Stimulated activated CD8-positive, alpha-beta memory T cell treated with anti-CD3 and anti-CD28 coated beads, Interleukin-7, amount 100 ng/mL, for 4 hours (primary cell): ENCODE measurements around the gene LDHD.

ENCODE experiments used
- DNase-seq, 2 donors: peaks; one replicate each; pipeline ENCODE4 v3.0.0-alpha.2; 2020; ENCODE audit warnings: low read depth in 2 of 2

Gene LDHD

DNA sequence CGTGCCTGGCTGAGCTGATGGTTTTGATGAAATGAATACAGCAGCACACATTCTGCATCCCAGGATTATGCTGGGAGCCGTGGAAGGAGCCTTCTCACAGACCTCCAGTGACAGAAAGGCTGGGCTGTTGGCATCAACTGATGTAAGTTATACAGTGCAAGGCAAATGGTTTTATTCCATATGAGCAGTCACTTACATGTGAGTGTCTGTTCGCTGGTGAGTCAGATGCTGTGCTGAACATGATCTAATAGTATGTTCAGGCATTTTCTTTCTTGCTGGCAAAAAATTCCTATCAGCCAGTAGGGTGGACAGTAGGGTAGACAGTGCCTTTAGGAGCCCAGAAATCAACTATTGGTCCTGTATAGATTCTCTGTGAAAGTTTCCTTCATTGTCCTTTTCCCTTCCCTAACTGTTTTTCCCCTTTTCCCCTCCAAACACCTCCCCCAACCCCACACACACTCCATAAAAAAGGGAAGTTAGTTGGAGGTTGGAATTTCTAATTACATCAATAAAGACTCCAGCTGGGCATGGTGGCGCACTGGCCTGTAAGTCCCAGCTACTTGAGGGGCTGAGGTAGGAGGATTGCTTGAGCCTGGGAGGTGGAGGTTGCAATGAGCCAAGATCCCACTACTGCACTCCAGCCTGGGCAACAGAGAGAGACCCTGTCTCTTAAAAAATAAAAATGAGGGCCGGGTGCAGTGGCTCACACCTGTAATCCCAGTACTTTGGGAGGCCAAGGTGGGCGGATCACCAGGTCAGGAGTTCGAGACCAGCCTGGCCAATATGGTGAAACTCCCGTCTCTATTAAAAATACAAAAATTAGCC is 36.2 kb downstream of the LDHD start:
- DNase-seq = no peak

DNA sequence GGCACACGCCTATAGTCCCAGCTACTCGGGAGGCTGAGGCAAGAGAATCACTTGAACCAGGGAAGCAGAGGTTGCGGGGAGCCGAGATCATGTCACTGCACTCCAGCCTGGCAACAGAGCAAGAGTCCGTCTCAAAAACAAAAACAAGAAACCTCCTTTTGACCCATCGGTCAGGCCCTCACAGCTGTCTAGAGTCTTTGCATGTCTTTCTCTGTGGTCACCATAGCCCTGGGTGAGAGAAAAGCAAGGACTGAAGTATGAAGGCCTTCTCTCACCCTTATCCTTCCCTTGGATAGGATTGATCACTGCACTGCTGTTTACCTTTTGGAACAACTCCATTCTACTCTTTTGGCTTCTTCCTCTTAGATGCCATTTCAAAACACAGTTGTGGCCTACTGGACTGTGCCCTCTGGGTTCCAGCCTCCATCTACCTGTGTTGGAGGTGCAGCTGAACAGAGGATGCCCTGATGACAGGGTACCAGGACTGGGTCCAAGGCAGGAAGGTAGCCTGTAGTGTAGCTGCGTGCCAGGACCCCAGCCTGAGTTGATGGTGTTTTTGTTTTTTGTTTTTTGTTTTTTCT is 37.1 kb downstream of the LDHD start:
- no peak for DNase-seq

DNA sequence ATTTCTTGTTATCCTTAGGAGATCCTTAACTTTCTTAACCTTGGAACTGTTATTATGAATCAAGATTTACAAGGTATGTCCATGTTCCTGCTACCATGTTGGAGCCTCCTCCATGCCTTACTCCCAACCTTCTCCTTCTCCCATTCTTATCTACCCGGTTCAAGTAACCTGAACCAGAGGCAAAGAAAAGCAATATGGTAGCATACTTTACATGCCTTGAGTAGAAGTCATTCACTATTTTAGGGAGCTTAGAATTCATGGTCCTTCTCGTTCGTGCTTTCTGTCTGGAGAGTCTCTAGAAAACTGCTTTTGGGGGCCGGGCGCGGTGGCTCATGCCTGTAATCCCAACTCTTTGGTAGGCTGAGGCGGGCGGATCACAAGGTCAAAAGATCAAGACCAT is 37.7 kb downstream of the LDHD start:
- no peak for DNase-seq

DNA sequence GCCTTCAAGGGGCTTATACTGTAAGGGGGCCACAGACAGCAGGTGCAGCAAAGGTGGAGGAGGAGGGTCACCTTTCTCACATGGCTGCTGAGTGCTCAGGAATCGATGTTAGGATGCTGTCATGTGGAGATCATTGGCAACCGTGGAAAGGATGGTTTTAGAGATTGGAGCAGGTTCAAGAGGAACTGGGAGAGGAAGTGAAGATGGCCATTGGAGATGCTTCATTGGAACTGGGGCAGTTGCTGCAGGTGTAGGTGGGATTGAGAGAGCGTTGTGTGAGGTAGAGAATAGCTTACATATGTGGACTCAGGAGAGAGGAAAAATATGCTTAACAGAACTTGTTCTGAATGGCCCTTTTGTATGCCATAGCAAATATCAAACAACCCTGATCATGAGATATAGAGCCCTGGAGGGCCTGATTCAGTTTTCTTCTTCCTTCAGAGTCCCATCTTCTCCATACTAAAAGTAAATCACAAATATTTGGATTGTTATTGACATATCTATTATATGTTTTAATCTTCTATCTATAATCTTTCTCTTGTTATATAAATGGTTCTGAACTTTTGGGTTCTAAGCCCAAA is 40.8 kb downstream of the LDHD start:
- no peak for DNase-seq

DNA sequence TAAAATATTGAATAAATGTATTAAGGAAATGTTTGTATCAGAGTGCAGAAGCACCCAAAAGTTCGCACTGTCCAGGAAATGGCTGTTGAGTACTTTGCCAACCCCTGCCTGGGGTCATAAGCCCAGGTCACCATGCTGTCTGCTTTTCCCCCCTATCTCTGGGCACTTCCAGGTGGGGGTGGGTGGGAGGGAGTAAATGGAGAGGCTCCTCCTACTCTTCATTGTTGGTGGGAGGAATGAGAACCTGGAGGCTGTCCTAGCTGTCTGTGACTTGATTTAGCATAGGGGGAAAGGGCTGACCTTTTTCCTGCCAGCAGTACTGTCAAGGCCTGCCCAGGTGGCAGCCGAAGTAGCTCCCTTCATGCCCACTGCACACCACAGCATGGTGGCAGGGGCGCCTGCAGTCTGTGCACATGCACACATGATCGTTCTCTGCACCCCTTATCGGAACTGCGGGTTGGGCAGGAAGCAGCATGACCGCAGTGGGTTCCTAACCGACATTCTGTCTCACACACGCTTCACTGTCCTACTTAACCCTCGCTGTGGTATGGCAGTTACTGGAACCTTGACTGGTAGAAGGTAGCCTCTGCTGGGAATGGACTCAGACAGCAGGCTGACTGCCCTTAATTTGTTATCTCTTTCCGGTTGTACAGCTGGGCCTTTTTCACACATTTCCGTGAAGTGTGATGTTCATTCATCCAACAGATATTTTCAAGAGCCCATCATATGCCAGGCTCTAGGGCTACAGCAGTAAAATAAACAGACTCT is 41.5 kb downstream of the LDHD start:
- peak; percentile 69 to 76 for DNase-seq

DNA sequence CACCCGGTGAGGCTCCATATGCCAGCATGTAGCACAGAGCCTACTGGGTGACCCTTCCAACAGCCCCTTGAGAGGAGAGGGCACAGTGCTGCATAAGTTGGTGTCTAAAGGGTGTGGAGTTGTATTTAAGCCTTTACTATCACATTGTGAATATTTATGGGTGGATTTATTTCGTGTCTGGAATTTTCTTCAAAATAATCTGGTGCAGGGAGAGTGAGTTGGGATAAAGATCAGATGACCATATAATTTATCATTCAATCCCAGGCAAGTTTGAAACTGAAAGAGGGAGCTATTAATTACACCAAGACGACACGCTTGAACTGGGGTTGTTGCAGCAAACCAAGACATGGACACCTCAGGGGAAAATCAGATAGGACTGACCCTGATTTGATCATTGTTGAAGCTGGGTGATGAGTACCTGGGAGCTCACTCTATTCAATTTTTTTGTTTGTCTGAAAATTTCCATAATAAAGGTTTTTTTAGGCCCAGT is 42.2 kb downstream of the LDHD start:
- DNase-seq = no peak

DNA sequence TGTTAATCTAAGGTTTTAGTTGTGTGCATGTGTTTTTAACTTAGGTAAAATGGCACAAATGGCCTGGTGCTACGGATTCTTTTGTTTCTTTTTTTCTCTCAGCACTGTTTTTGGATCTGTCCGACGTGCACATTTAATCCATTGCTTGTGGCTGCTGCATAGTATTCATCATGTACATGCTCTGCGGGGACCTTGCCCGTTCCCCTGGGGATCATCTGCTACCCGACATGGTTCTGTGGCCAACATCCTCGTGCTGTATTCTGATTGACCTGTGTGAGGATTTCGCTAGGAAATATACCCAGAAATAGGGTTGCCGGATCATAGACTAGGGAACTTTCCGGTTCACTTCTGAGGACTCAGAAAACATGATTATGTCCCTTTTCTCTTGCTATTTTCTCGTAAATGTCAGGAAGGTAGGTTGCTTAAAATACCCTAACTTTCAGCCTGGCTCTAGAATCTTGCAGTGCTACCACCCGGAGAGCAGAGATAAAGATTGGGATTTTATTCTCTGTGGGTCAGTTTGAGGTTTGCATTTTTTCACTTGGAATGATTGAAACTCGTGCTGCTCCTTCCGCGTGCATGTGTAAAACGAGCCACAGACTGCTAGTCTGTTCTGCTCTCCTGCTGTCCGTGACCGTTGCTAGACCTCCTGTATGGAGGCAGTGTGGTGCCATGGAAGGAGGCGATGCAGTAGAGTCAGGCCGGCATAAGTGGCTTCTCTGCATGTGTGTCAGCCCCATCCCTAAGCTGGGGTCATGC is 42.9 kb downstream of the LDHD start:
- DNase-seq = no peak

DNA sequence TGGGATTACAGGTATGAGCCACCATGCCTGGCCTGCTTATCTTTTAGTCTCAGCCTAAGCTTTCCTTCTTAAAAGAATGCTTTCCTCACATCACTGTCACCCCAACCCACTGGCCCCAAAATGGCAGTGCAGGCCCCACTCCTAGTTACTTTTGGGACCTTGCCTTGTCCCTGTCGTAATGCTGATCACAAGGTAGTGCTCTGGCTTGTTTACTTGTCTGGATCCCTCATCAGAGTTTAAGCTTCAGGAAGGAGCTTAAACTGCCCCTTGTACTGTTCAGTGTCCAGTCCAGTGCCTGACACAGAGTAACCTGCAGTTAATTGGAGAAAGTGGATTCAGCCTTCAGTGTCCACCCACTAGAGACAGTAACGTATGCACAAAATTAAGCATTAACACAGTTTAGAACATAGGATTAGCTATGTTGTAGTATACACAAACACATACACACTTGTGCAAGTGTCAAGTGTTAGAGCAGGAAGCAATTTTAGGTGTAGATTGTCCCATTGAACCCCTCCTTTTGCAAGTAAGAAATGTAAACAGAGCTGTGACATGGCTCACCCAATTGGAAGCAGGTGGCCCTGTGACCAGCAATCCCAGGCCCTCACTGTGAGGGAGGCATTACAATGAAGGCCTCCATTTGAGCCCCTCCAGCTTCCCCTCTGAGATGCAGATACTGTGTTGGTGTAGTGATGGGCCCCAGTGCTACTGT is 44.2 kb downstream of the LDHD start:
- no peak for DNase-seq

DNA sequence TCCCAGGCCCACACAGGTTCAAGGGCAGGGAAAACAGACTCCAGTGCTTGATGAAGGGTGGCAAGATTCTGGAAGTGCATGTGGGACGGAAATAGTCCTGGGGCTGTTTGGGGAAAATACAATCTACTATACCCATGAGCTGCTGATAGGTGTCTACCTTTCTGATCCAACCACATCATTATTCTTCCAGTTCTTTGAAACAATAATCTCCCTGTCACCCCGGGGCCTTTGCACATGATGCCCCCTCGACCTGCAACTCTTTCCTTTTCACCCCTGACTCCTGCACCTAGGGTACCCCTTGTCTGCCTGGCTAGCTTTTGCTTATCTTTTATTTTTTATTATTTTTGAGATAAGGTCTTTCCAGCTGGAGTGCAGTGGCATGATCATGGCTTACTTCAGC is 45.0 kb downstream of the LDHD start:
- DNase-seq = no peak

DNA sequence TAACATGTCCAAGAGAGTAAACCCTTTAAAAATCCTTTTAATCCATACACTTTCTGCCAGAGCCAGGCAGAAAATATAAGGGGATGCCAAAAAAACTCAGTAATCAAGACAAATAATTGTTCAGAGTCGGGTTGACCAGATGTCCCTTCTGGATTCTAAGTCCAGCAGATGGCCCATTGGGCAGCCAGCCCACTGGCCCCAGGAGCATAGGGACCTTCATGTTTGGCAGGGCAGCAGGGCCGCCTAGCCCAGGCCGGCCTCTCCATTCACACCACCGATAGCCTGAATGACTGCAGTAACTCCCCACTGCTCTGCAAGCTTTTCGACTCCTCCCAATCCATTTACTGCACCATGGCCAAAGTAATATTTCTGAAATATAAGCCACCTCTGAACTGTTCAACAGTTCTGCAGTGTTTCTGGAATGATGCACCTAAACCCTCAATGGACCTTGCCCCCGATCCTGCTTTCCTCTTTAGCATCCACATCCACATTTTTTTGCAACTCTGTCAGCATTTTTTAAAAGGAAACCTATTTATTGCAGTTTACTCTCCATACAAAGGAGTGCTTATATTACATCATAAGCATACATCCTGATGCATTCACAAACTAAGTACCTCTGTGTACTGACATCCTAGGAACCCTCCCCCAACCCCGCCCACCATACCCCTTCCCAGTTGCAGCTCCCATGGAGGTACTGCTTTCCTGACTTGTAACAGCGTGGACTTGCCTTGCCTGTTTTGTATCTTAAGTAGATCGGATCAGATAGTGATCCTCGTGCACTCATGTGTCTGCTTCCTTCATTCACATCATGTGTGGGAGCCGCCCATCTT is 46.4 kb downstream of the LDHD start:
- no peak for DNase-seq

DNA sequence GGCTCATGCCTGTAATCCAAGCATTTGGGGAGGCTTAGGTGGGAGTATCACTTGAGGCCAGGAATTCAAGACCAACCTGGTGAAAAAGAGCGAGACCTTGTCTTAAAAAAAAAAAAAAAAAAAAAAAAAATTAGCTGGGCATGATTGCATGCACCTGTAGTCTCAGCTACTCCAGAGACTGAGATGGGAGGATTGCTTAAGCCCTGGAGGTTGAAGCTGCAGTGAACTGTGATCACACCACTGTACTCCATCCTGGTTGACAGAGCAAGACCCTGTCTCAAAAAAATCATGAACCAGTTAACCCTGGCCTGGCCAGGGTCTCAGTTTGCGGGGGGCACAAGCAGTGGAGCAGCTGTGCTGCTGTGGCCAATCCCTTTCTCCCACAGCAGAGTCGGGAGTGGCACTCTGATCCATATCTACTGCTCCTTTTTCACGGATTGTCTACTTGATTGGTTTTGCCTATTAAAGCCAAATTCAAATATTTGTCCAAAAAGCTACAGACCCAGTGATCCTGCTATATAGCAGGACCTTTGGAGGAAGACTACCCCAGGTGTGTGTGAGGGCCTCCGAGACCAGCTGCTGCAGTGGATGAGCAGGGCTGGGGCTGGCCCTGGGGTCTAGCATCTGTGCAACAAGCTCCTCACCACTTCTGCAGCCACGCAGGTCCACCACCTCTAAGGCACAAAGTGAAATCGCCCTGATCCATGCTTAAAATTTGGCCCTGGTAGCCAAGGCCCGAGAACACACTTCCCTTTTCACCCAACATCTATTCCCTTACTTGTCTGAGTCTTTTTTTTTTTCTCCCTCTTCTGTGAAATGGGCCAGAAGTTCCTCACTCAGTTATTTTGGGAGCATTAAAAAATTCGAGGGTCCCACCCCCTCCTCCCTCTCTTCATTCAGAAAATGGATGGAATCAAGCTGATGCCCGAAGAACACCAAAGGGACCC is 48.2 kb downstream of the LDHD start:
- no peak for DNase-seq

DNA sequence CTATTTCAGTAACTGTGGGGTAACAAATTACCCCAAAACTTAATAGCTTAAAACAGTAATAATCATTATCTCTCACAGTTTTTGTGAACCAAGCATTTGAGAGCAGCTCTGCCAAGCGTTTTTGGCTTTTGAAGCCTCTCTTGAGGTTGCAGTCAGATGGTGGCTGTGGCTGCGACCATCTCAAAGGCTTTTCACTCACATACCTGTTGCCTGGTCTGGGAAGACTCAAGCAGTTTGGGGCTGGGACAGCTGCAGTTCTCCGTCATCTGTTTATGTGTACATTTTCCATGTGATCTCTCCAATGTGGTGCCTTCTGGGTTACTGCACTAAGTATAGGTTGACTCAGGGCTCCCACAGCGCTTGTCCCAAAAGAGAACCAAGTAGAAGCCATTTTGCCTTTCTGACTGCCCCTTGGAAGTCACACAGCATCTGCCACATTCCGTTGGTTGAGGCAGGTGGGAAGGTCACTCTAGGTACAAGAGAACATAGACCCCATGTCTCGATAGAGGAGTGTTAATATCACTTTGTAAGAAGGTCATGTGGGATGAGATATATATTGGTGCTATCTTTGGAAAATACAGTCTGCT is 49.6 kb downstream of the LDHD start:
- DNase-seq = no peak

DNA sequence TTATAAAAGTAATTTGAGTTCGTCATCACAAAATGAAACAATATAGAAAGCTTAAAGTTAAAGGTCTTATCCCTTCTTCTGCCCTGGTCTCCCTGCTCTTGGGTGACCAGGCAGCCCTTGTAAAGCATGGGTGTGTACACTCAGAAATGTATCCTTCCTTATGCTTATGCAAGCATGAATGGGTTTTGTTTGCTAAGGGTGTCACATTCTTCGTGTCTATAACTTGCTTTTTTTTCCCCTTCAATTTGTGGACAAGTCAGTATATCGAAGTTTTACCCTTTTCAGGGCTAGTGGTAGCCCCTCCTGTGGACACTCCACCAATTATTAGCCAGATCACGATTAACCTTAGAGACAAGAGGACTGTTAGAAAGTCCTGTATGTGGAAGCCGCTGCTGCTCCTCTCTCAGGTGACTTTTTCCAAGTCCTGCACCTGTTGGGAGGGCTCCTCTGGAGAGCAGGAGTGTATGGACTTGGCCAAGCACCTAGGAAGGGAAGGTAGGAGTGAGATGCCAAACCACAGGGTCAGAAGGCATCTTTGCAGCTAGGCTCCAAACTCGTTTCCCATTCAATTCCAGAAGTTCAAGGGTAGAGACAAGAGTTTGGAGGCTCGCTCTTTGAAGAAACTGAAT is 50.9 kb downstream of the LDHD start:
- no peak for DNase-seq

DNA sequence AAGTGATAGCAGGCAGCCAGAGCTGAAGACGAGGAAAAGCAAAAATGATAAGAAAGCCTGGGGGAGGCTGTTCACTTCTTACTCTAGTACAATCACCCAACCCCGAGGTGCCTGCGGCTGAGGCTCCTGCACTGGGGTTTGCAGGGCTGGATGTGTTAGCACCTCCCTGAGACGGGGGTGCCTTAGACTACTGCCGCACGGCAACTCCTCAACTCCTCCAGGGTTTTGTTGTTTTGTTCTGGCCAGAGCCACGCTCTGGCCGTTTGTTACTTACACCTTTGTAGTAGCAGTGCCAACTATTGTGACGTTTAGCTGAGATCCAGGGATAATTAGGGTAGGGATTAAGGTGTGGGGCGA is 51.5 kb downstream of the LDHD start:
- DNase-seq = peak in 1 of 2 donors; percentile 25

DNA sequence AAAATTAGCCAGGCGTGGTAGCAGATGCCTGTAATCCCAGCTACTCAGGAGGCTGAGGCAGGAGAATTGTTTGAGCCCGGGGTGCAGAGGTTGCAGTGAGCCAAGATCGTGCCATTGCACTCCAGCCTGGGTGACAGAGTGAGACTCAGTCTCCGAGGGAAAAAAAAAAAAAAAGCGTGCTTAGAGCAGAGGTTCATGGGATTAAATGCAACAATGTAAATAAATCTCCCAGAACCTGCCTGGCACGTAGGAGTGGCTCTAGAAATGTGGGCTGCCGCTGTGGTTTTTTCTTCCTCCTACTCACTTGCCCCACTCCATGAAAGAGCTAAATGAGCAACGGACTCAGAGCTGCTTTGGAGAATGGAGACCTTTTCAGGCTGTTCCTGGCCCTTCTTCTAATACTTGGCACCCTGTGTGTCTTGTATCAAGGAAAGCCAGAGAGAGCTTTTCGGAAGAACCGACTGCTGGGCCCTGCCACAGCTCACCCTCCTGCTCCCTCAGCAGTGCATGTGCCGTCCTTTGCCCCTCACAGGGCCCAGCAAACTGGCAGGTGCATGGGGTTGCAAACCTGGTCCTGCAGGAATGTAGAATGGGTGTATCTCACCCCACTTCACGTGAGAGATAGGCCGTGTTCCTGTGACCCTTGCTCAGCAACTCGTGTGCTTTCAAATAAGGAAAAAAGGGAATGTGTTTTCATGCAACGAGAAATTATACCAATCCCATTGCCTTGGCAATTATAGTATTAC is 52.0 kb downstream of the LDHD start:
- peak in 1 of 2 donors; percentile 9 for DNase-seq

DNA sequence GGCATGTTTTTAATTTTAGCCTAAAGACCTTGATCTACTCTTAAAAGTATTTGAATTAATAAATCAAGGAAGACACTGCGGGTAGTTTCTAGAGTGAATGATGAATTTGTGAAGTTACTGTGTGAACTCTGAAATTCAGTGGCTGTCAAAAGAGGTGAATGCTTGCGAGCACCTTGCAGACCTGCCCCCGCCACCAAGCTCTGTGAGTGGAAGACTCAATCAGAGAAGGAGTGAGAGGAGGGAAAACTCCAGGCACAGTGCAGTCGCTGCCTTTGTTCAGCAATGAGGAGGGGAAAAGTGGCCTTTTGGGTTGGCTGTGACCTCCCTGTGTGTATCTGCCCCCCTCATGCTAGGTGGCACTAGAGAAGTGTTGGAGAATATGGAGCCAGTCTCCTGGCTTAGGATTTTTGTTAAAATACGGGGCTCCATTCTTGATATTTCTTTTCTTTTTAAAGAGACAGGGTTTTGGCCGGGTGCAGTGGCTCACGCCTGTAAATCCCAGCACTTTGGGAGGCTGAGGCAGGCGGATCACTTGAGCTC is 53.0 kb downstream of the LDHD start:
- DNase-seq = no peak

DNA sequence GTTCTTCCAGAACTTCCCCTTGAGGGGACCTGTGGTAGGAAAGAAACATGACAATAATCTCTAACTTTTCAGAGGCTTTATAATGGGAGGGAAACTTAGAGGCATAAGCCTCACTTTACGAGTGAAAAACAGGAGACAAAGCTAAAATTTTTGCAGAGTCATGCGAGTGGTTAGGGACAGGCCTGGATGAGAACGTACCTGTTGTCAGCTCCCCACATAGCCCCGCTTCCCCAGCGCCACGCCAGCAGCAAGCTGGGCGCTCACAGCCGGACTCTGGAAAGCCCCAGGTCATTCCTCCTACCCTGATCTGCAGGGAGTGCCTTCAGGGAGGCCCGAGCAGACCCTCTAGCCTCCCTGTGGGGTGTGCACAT is 53.6 kb downstream of the LDHD start:
- no peak for DNase-seq
